Large intestine (tissue), 3 donors: Measurements from ENCODE around the gene GDPD5. TPM values are rescaled to one million over a fixed set of nuclear protein-coding genes. Genes with fewer than 3 reads are reported as not detected.

ENCODE experiments used
- DNase-seq, 2 donors: peaks; one replicate each; pipeline versions ENCODE4 v3.0.0 to v3.0.0-alpha.2; 2013
- H3K27ac ChIP-seq: one replicate; pipeline ENCODE4 v1.5.1; 2013; ENCODE audit warnings: low read length
- H3K27me3 ChIP-seq: 2 replicates; pipeline ENCODE4 v1.6.1; 2013; ENCODE audit warnings: low read length; ENCODE audit not compliant: control insufficient read depth, insufficient read depth
- H3K36me3 ChIP-seq: 2 replicates; pipeline ENCODE4 v1.6.1; 2013; ENCODE audit warnings: low read length; ENCODE audit not compliant: control insufficient read depth, insufficient read depth
- H3K4me1 ChIP-seq: one replicate; pipeline ENCODE4 v1.6.1; 2013; ENCODE audit warnings: low read length; ENCODE audit not compliant: control insufficient read depth, insufficient read depth
- H3K4me3 ChIP-seq: one replicate; pipeline ENCODE4 v1.5.1; 2013; ENCODE audit warnings: low read length
- H3K9me3 ChIP-seq: one replicate; pipeline ENCODE4 v1.6.1; 2013; ENCODE audit warnings: mild to moderate bottlenecking, low read depth, low read length, moderate library complexity; ENCODE audit not compliant: control insufficient read depth
- WGBS: methylation state at CpG from one replicate; pipeline ENCODE4 v1.1.5; 2013; ENCODE audit warnings: low lambda C conversion rate; ENCODE audit not compliant: insufficient coverage; 5-methylcytosine and 5-hydroxymethylcytosine counted together
- polyA plus RNA-seq: library from polyadenylated mRNA; unstranded; fragments of 120-200 nt; gene quantifications from one replicate; pipeline ENCODE4 v1.2.1, GENCODE V29; 2013

Gene GDPD5
- polyA plus RNA-seq, 1 donor = 71.7 TPM

GRCh38 chr11:75491465-75491864, 34.3 kb downstream of the GDPD5 start:
- no CpG with 5 or more reads among the region's 2 CpGs for WGBS
- no peaks in the 10 kb centered on the region for H3K27me3 ChIP-seq
- H3K9me3 ChIP-seq = no peaks in the 10 kb centered on the region
- H3K36me3 ChIP-seq = peaks cover 19% of the 10 kb centered on the region
- H3K4me3 ChIP-seq = no peak overlapping the region
- DNase-seq = no peak
- no peak overlapping the region for H3K27ac ChIP-seq
- peaks cover 6% of the 10 kb centered on the region for H3K4me1 ChIP-seq

- DNase-seq = no peak
- Histone ChIP-seq H3K4me1 (no peaks in the 10 kb centered on the region), H3K27ac (no peak overlapping the region), H3K27me3 (no peaks in the 10 kb centered on the region), H3K36me3 (peaks cover 19% of the 10 kb centered on the region), H3K9me3 (no peaks in the 10 kb centered on the region), H3K4me3 (no peak overlapping the region)
- no CpG with 5 or more reads among the region's 13 CpGs for WGBS
Observed at GRCh38 chr11:75490221-75491181, 35.2 kb downstream of the GDPD5 start.

GRCh38 chr11:75487365-75487764, 38.4 kb downstream of the GDPD5 start:
- H3K36me3 ChIP-seq = peaks cover 22% of the 10 kb centered on the region
- H3K4me1 ChIP-seq = no peaks in the 10 kb centered on the region
- no peak overlapping the region for H3K4me3 ChIP-seq
- no peak for DNase-seq
- H3K27ac ChIP-seq = no peak overlapping the region
- H3K9me3 ChIP-seq = no peaks in the 10 kb centered on the region
- no peaks in the 10 kb centered on the region for H3K27me3 ChIP-seq
- 50% methylated on average over 1 of the region's 4 CpGs for WGBS

- no CpG with 5 or more reads among the region's 4 CpGs for WGBS
- Histone ChIP-seq H3K4me1 (no peaks in the 10 kb centered on the region), H3K36me3 (peaks cover 26% of the 10 kb centered on the region), H3K4me3 (no peak overlapping the region), H3K27me3 (no peaks in the 10 kb centered on the region), H3K9me3 (no peaks in the 10 kb centered on the region), H3K27ac (no peak overlapping the region)
- DNase-seq = no peak
Observed at GRCh38 chr11:75485742-75486141, 40.0 kb downstream of the GDPD5 start.

GRCh38 chr11:75482931-75483469, 42.7 kb downstream of the GDPD5 start:
- no peaks in the 10 kb centered on the region for H3K4me1 ChIP-seq
- WGBS = no CpG with 5 or more reads among the region's 14 CpGs
- H3K27ac ChIP-seq = no peak overlapping the region
- no peaks in the 10 kb centered on the region for H3K9me3 ChIP-seq
- DNase-seq = peak in 1 of 2 donors; percentile 42
- no peak overlapping the region for H3K4me3 ChIP-seq
- no peaks in the 10 kb centered on the region for H3K27me3 ChIP-seq
- H3K36me3 ChIP-seq = peaks cover 20% of the 10 kb centered on the region

GRCh38 chr11:75481922-75482606, 43.7 kb downstream of the GDPD5 start:
- no peak for DNase-seq
- Histone ChIP-seq H3K4me1 (no peaks in the 10 kb centered on the region), H3K36me3 (peaks cover 22% of the 10 kb centered on the region), H3K27me3 (no peaks in the 10 kb centered on the region), H3K27ac (no peak overlapping the region), H3K9me3 (no peaks in the 10 kb centered on the region), H3K4me3 (no peak overlapping the region)
- WGBS = no CpG with 5 or more reads among the region's 12 CpGs

- no peak overlapping the region for H3K4me3 ChIP-seq
- no peak for DNase-seq
- H3K27me3 ChIP-seq = no peaks in the 10 kb centered on the region
- no peaks in the 10 kb centered on the region for H3K9me3 ChIP-seq
- H3K4me1 ChIP-seq = no peaks in the 10 kb centered on the region
- H3K36me3 ChIP-seq = peaks cover 24% of the 10 kb centered on the region
- H3K27ac ChIP-seq = no peak overlapping the region
- no CpG with 5 or more reads among the region's 9 CpGs for WGBS
Observed at GRCh38 chr11:75481223-75481921, 44.4 kb downstream of the GDPD5 start.

- WGBS = 100% methylated on average over 1 of the region's 10 CpGs
Observed at GRCh38 chr11:75480185-75481175, 45.3 kb downstream of the GDPD5 start.

GRCh38 chr11:75479597-75480145, 46.1 kb downstream of the GDPD5 start:
- no peaks in the 10 kb centered on the region for H3K27me3 ChIP-seq
- no peak overlapping the region for H3K4me3 ChIP-seq
- H3K4me1 ChIP-seq = no peaks in the 10 kb centered on the region
- peaks cover 35% of the 10 kb centered on the region for H3K36me3 ChIP-seq
- H3K27ac ChIP-seq = no peak overlapping the region
- 100% methylated on average over 1 of the region's 4 CpGs for WGBS
- H3K9me3 ChIP-seq = no peaks in the 10 kb centered on the region
- no peak for DNase-seq

More at GRCh38 chr11:75480185-75481175, 45.3 kb downstream of the GDPD5 start:
- Histone ChIP-seq H3K27ac (no peak overlapping the region), H3K27me3 (no peaks in the 10 kb centered on the region), H3K36me3 (peaks cover 30% of the 10 kb centered on the region), H3K4me1 (no peaks in the 10 kb centered on the region), H3K4me3 (no peak overlapping the region), H3K9me3 (no peaks in the 10 kb centered on the region)
- DNase-seq = no peak
